ENCODE measurements around the gene PHF2. TPM values are rescaled to one million over a fixed set of nuclear protein-coding genes. Genes with fewer than 3 reads are reported as not detected.
A peak's percentile ranks its signal among the peaks of the same experiment; 100 is the strongest.

Gene PHF2
- total and polyA plus RNA-seq, 2 of the 8 experiments (the other 6 are each of a cell fraction or from before 2014, with no cell fraction given): 3.4 to 9.4 TPM

- no peak overlapping the region for H3K27ac ChIP-seq (ENCODE audit: low read depth, low read length)
- no peak overlapping the region for H2BK5ac ChIP-seq (ENCODE audit: low read depth, low read length)
- ChIA-PET POLR2A (ENCODE audit: partially characterized antibody) (no interaction called here), CTCF (ENCODE audit: partially characterized antibody) (no interaction called here)
- H3K79me1 ChIP-seq (ENCODE audit: low read depth, low read length): peaks cover 3% of the 10 kb centered on the region; the same call in 1 of the 2 replicates
- no peak overlapping the region for H3K18ac ChIP-seq (ENCODE audit: extremely low read depth, low read length)
- H3K4me3 ChIP-seq (ENCODE audit: extremely low read depth in 1 of 4, insufficient read depth in 2 of 4, low read depth in 3 of 4, low read length in 4 of 4): no peak overlapping the region
- H3K14ac ChIP-seq (ENCODE audit: insufficient read length): no peak overlapping the region
- peaks cover 3% of the 10 kb centered on the region in 2 experiments for H4K20me1 ChIP-seq (replicated peaks in 1 of 2; ENCODE audit: control insufficient read depth in 1 of 2, insufficient read depth in 2 of 2, low read length in 2 of 2)
- DNase-seq (ENCODE audit: low read depth in 1 of 2, low spot score in 2 of 2) (no peak), FAIRE-seq (no peak)
- no peak overlapping the region for H3K9ac ChIP-seq (replicated peaks in 1 of 4; ENCODE audit: extremely low read depth in 1 of 4, low read depth in 3 of 4, low read length in 3 of 4)
- no peaks in the 10 kb centered on the region; a peak in 1 of 7 replicates for H3K4me1 ChIP-seq (replicated peaks in 1 of 4; ENCODE audit: control insufficient read depth in 3 of 4, insufficient read depth in 4 of 4, low read length in 3 of 4)
- peaks cover 0 to 23% (median 2%) of the 10 kb centered on the region in 4 experiments; a peak in 4 of 8 replicates for H3K36me3 ChIP-seq (ENCODE audit: control insufficient read depth in 2 of 4, insufficient read depth in 4 of 4, low read length in 3 of 4)
- H3K56ac ChIP-seq (replicated peaks; ENCODE audit: insufficient read length, low read depth, low read length): no peak overlapping the region
- no peak overlapping the region for H4K5ac ChIP-seq (ENCODE audit: insufficient read length, low read depth, low read length)
- H2BK120ac ChIP-seq (replicated peaks; ENCODE audit: low read depth, low read length): no peak overlapping the region
- H2AK5ac ChIP-seq (ENCODE audit: low read depth, low read length): no peak overlapping the region
- no peak overlapping the region for H4K91ac ChIP-seq (replicated peaks; ENCODE audit: insufficient read length, low read length)
- WGBS, 2 experiments (ENCODE audit: extremely low coverage in 1 of 2, insufficient coverage in 1 of 2, insufficient read length in 1 of 2, insufficient replicate concordance in 2 of 2, low coverage in 1 of 2, low lambda C conversion rate in 2 of 2, missing lambda C conversion rate in 1 of 2): 82% methylated on average over 9 of the region's 9 CpGs; no CpG with 5 or more reads in 1 of the 2 experiments
- no peak overlapping the region for H2AFZ ChIP-seq (ENCODE audit: low read length)
- H3K23me2 ChIP-seq (ENCODE audit: low read depth, low read length): no peaks in the 10 kb centered on the region
- no peak overlapping the region for H3K23ac ChIP-seq (ENCODE audit: insufficient read length)
- no peak overlapping the region for H3K4me2 ChIP-seq (ENCODE audit: insufficient read depth in 1 of 2, low read depth in 2 of 2, low read length in 2 of 2)
- H3K4ac ChIP-seq (replicated peaks; ENCODE audit: insufficient read length, low read depth, low read length): no peak overlapping the region
- no peaks in the 10 kb centered on the region for H3K27me3 ChIP-seq (replicated peaks in 1 of 4; ENCODE audit: control insufficient read depth in 3 of 4, extremely low read depth in 1 of 4, insufficient read depth in 3 of 4, low read length in 3 of 4)
- no peak overlapping the region for H2BK15ac ChIP-seq (ENCODE audit: low read length)
- H3K79me2 ChIP-seq (ENCODE audit: control insufficient read depth in 1 of 2, insufficient read depth in 2 of 2, low read length in 2 of 2): no peaks in the 10 kb centered on the region; a peak in 1 of 4 replicates
- no peak overlapping the region for H4K8ac ChIP-seq (ENCODE audit: extremely low read depth, insufficient read depth, low read length)
- no peak overlapping the region for H2BK12ac ChIP-seq (ENCODE audit: low read depth, low read length)
- no peaks in the 10 kb centered on the region for H3K9me3 ChIP-seq (ENCODE audit: insufficient read depth in 2 of 2, low read depth in 1 of 2, low read length in 1 of 2)
- no peak overlapping the region for H2BK20ac ChIP-seq (ENCODE audit: low read length)
- TF ChIP-seq RNF2 (IDR thresholded peaks at IDR 0.05; ENCODE audit: borderline replicate concordance, low read depth, low read length, missing control alignments, poor library complexity, severe bottlenecking) (no peak), SP2 (IDR thresholded peaks at IDR 0.05; ENCODE audit: low read length) (no peak), JUND (IDR thresholded peaks at IDR 0.05; ENCODE audit: low read length) (no peak), RAD21 (IDR thresholded peaks at IDR 0.05 in 1 of 2, conservative IDR thresholded peaks at IDR 0.05 in 1 of 2; ENCODE audit: low read depth in 2 of 2, low read length in 2 of 2) (peak; percentile 23 to 28; a peak in 1 of 4 replicates), HDAC6 (IDR thresholded peaks at IDR 0.05; ENCODE audit: low read depth, low read length) (no peak), CEBPB (IDR thresholded peaks at IDR 0.05; ENCODE audit: low read depth, low read length) (peak; percentile 58), NANOG (IDR thresholded peaks at IDR 0.05; ENCODE audit: insufficient read depth, low read depth, low read length, poor library complexity, severe bottlenecking) (no peak)
These were observed 39.5 kb upstream of the PHF2 start for GRCh38 chr9:93536874-93537273.

Measured in H1 (cell line).